HG03064 (cell line): Measurements from ENCODE around the gene COMMD6.
A peak's percentile ranks its signal among the peaks of the same experiment; 100 is the strongest.
"Not testable (repeated sequence)": the region's sequence is repeated elsewhere in the genome, so short reads cannot be mapped to it uniquely, and the experiment has no call there.

Experiments
- ATAC-seq: cut with Tn5 transposase; IDR thresholded peaks from one replicate; pipeline ENCODE4 v1.9.1; 2021; ENCODE audit warnings: low read depth; ENCODE audit not compliant: unreplicated experiment

The COMMD6 gene

GRCh38 chr13:75537401-75538365, at the start of gene COMMD6:
TSS of gene COMMD6 (minus strand) at chr13:75537841. CDS start at chr13:75537805, 36 bp downstream.
- ATAC-seq, result peak; percentile 99

GRCh38 chr13:75585153-75585552, 47.5 kb upstream of the COMMD6 start:
- ATAC-seq, result no peak

GRCh38 chr13:75583091-75583490, 45.5 kb upstream of the COMMD6 start:
- no peak for ATAC-seq

- no peak for ATAC-seq
Measured at GRCh38 chr13:75581874-75582640, 44.4 kb upstream of the COMMD6 start.

GRCh38 chr13:75579529-75579928, 41.9 kb upstream of the COMMD6 start:
- ATAC-seq, result no peak

GRCh38 chr13:75569576-75569975, 31.9 kb upstream of the COMMD6 start:
- ATAC-seq, result no peak

- no peak for ATAC-seq
Measured at GRCh38 chr13:75566658-75567057, 29.0 kb upstream of the COMMD6 start.

- ATAC-seq, result no peak
Measured at GRCh38 chr13:75558145-75558840, 20.7 kb upstream of the COMMD6 start.

GRCh38 chr13:75556961-75557360, 19.3 kb upstream of the COMMD6 start:
- ATAC-seq, result no peak

GRCh38 chr13:75555836-75556235, 18.2 kb upstream of the COMMD6 start:
- no peak for ATAC-seq

GRCh38 chr13:75554981-75555380, 17.3 kb upstream of the COMMD6 start:
- ATAC-seq, result no peak

- no peak for ATAC-seq
Measured at GRCh38 chr13:75554464-75554863, 16.8 kb upstream of the COMMD6 start.

GRCh38 chr13:75550159-75550567, 12.5 kb upstream of the COMMD6 start:
- peak; percentile 3 for ATAC-seq

- ATAC-seq, result peak; percentile 98
Measured at GRCh38 chr13:75549262-75550158, 11.9 kb upstream of the COMMD6 start, which contains the start of gene UCHL3. TSS of gene UCHL3 (plus strand) at chr13:75549791. CDS start at chr13:75549821, 30 bp downstream.

GRCh38 chr13:75547917-75548316, 10.3 kb upstream of the COMMD6 start:
- ATAC-seq, result no peak

- not testable (repeated sequence) for ATAC-seq
Measured at GRCh38 chr13:75545386-75545785, 7.7 kb upstream of the COMMD6 start.

- no peak for ATAC-seq
Measured at GRCh38 chr13:75544681-75545330, 7.2 kb upstream of the COMMD6 start.

- no peak for ATAC-seq
Measured at GRCh38 chr13:75541961-75542360, 4.3 kb upstream of the COMMD6 start.

GRCh38 chr13:75541287-75541686, 3.6 kb upstream of the COMMD6 start:
- no peak for ATAC-seq
